Stomach smooth muscle (tissue), 2 donors: ENCODE data around the gene ZFAND3.

Experiments used
- H3K27ac ChIP-seq: one replicate; pipeline ENCODE4 v1.7.0; 2013; ENCODE audit warnings: mild to moderate bottlenecking, low read length, inconsistent platforms
- H3K27me3 ChIP-seq, 2 donors: one replicate each; pipeline ENCODE4 v1.7.0; 2013; ENCODE audit warnings: low read length in 2 of 2; ENCODE audit not compliant: insufficient read depth in 2 of 2, control insufficient read depth in 1 of 2
- H3K36me3 ChIP-seq, 2 donors: one replicate each; pipeline ENCODE4 v1.7.0; 2013; ENCODE audit warnings: low read length in 2 of 2; ENCODE audit not compliant: control insufficient read depth in 2 of 2, insufficient read depth in 2 of 2
- H3K4me1 ChIP-seq: one replicate; pipeline ENCODE4 v1.7.0; 2013; ENCODE audit warnings: low read length; ENCODE audit not compliant: control insufficient read depth, insufficient read depth
- H3K4me3 ChIP-seq, 2 donors: one replicate each; pipeline ENCODE4 v1.7.0; 2013; ENCODE audit warnings: low read length in 2 of 2
- H3K9ac ChIP-seq, 2 donors: one replicate each; pipeline ENCODE4 v1.7.0; 2013; ENCODE audit warnings: low read length in 2 of 2, mild to moderate bottlenecking in 1 of 2
- H3K9me3 ChIP-seq, 2 donors: one replicate each; pipeline ENCODE4 v1.7.0; 2013; ENCODE audit warnings: low read length in 2 of 2; ENCODE audit not compliant: control insufficient read depth in 2 of 2
- donor health status: healthy.
- donor health status: Pancreatic carcinoma.

The ZFAND3 gene

GRCh38 chr6:38088829-38089228 lies 269.3 kb downstream of the ZFAND3 start:
- Histone ChIP-seq H3K4me1 (peaks cover 5% of the 10 kb centered on the region), H3K36me3 (no peaks in the 10 kb centered on the region), H3K4me3 (no peak overlapping the region), H3K9me3 (no peaks in the 10 kb centered on the region), H3K9ac (no peak overlapping the region), H3K27me3 (no peaks in the 10 kb centered on the region), H3K27ac (no peak overlapping the region)

- no peaks in the 10 kb centered on the region for H3K36me3 ChIP-seq
- no peak overlapping the region for H3K4me3 ChIP-seq
- no peaks in the 10 kb centered on the region for H3K9me3 ChIP-seq
- no peaks in the 10 kb centered on the region for H3K27me3 ChIP-seq
- H3K4me1 ChIP-seq = peaks cover 10% of the 10 kb centered on the region
- H3K27ac ChIP-seq = no peak overlapping the region
- H3K9ac ChIP-seq = no peak overlapping the region
These were observed 272.1 kb downstream of the ZFAND3 start for GRCh38 chr6:38091613-38092012.

GRCh38 chr6:38092465-38092864 lies 272.9 kb downstream of the ZFAND3 start:
- Histone ChIP-seq H3K9ac (no peak overlapping the region), H3K27ac (no peak overlapping the region), H3K4me3 (no peak overlapping the region), H3K4me1 (peaks cover 10% of the 10 kb centered on the region), H3K36me3 (no peaks in the 10 kb centered on the region), H3K27me3 (no peaks in the 10 kb centered on the region), H3K9me3 (no peaks in the 10 kb centered on the region)

GRCh38 chr6:38092964-38093363 lies 273.4 kb downstream of the ZFAND3 start:
- Histone ChIP-seq H3K4me3 (no peak overlapping the region), H3K36me3 (no peaks in the 10 kb centered on the region), H3K27me3 (no peaks in the 10 kb centered on the region), H3K9ac (no peak overlapping the region), H3K27ac (no peak overlapping the region), H3K4me1 (peaks cover 10% of the 10 kb centered on the region), H3K9me3 (no peaks in the 10 kb centered on the region)

- Histone ChIP-seq H3K36me3 (no peaks in the 10 kb centered on the region), H3K9me3 (no peaks in the 10 kb centered on the region), H3K4me3 (no peak overlapping the region), H3K27ac (no peak overlapping the region), H3K27me3 (no peaks in the 10 kb centered on the region), H3K4me1 (peaks cover 10% of the 10 kb centered on the region), H3K9ac (no peak overlapping the region)
These were observed 275.5 kb downstream of the ZFAND3 start for GRCh38 chr6:38095054-38095453.

- peaks cover 4% of the 10 kb centered on the region for H3K4me1 ChIP-seq
- H3K36me3 ChIP-seq = no peaks in the 10 kb centered on the region
- no peak overlapping the region for H3K9ac ChIP-seq
- H3K9me3 ChIP-seq = no peaks in the 10 kb centered on the region
- no peak overlapping the region for H3K4me3 ChIP-seq
- no peak overlapping the region for H3K27ac ChIP-seq
- H3K27me3 ChIP-seq = no peaks in the 10 kb centered on the region
These were observed 279.7 kb downstream of the ZFAND3 start for GRCh38 chr6:38099221-38099620.

- H3K9ac ChIP-seq = no peak overlapping the region
- no peaks in the 10 kb centered on the region for H3K9me3 ChIP-seq
- no peaks in the 10 kb centered on the region for H3K27me3 ChIP-seq
- peaks cover 2% of the 10 kb centered on the region for H3K4me1 ChIP-seq
- H3K27ac ChIP-seq = no peak overlapping the region
- H3K4me3 ChIP-seq = no peak overlapping the region
- H3K36me3 ChIP-seq = no peaks in the 10 kb centered on the region
These were observed 280.9 kb downstream of the ZFAND3 start for GRCh38 chr6:38100380-38100779.

- Histone ChIP-seq H3K27ac (no peak overlapping the region), H3K4me3 (no peak overlapping the region), H3K4me1 (no peaks in the 10 kb centered on the region), H3K9ac (no peak overlapping the region), H3K36me3 (peaks cover 0 to 4% of the 10 kb centered on the region in 2 donors), H3K27me3 (no peaks in the 10 kb centered on the region), H3K9me3 (no peaks in the 10 kb centered on the region)
These were observed 284.4 kb downstream of the ZFAND3 start for GRCh38 chr6:38103921-38104320.

GRCh38 chr6:38105066-38105465 lies 285.5 kb downstream of the ZFAND3 start:
- Histone ChIP-seq H3K9ac (no peak overlapping the region), H3K4me3 (no peak overlapping the region), H3K4me1 (no peaks in the 10 kb centered on the region), H3K27ac (no peak overlapping the region), H3K27me3 (no peaks in the 10 kb centered on the region), H3K9me3 (no peaks in the 10 kb centered on the region), H3K36me3 (peaks cover 0 to 4% of the 10 kb centered on the region in 2 donors)

GRCh38 chr6:38107073-38107472 lies 287.5 kb downstream of the ZFAND3 start:
- Histone ChIP-seq H3K4me3 (no peak overlapping the region), H3K9ac (no peak overlapping the region), H3K9me3 (no peaks in the 10 kb centered on the region), H3K36me3 (peaks cover 0 to 4% of the 10 kb centered on the region in 2 donors), H3K27me3 (no peaks in the 10 kb centered on the region), H3K27ac (no peak overlapping the region), H3K4me1 (peaks cover 3% of the 10 kb centered on the region)

GRCh38 chr6:38110481-38110971 lies 291.0 kb downstream of the ZFAND3 start:
- Histone ChIP-seq H3K4me3 (no peak overlapping the region), H3K9me3 (no peaks in the 10 kb centered on the region), H3K36me3 (peaks cover 0 to 4% of the 10 kb centered on the region in 2 donors), H3K9ac (no peak overlapping the region), H3K4me1 (peaks cover 3% of the 10 kb centered on the region), H3K27me3 (no peaks in the 10 kb centered on the region), H3K27ac (no peak overlapping the region)
